Cardiac fibroblast (primary cell): Measurements from ENCODE around the gene ARRDC3.

Experiments used
- DNase-seq, 2 donors: peaks; one replicate each; pipeline versions ENCODE4 v3.0.0 to v3.0.0-alpha.2; 2010; ENCODE audit warnings: low read depth in 2 of 2
- H3K4me3 ChIP-seq, 2 donors: replicated peaks in 1 of 2; 1 replicate in 1 of 2; 2 replicates in 1 of 2; pipeline ENCODE4 v1.5.1; 2011; ENCODE audit warnings: low read depth in 2 of 2, low read length in 2 of 2, mild to moderate bottlenecking in 2 of 2, moderate library complexity in 1 of 2
- TF ChIP-seq, protein P1 (sequence below): IDR thresholded peaks from one replicate; pipeline ENCODE4 v1.5.1; 2011; ENCODE audit warnings: low read depth, mild to moderate bottlenecking, low read length, inconsistent platforms

Gene ARRDC3

GRCh38 chr5:91369480-91369879 is 13.6 kb downstream of the ARRDC3 start:
- DNase-seq: peak in 1 of 2 donors; percentile 12
- no peak overlapping the region for H3K4me3 ChIP-seq
- TF ChIP-seq, protein P1, sequence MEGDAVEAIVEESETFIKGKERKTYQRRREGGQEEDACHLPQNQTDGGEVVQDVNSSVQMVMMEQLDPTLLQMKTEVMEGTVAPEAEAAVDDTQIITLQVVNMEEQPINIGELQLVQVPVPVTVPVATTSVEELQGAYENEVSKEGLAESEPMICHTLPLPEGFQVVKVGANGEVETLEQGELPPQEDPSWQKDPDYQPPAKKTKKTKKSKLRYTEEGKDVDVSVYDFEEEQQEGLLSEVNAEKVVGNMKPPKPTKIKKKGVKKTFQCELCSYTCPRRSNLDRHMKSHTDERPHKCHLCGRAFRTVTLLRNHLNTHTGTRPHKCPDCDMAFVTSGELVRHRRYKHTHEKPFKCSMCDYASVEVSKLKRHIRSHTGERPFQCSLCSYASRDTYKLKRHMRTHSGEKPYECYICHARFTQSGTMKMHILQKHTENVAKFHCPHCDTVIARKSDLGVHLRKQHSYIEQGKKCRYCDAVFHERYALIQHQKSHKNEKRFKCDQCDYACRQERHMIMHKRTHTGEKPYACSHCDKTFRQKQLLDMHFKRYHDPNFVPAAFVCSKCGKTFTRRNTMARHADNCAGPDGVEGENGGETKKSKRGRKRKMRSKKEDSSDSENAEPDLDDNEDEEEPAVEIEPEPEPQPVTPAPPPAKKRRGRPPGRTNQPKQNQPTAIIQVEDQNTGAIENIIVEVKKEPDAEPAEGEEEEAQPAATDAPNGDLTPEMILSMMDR: no peak

DNA sequence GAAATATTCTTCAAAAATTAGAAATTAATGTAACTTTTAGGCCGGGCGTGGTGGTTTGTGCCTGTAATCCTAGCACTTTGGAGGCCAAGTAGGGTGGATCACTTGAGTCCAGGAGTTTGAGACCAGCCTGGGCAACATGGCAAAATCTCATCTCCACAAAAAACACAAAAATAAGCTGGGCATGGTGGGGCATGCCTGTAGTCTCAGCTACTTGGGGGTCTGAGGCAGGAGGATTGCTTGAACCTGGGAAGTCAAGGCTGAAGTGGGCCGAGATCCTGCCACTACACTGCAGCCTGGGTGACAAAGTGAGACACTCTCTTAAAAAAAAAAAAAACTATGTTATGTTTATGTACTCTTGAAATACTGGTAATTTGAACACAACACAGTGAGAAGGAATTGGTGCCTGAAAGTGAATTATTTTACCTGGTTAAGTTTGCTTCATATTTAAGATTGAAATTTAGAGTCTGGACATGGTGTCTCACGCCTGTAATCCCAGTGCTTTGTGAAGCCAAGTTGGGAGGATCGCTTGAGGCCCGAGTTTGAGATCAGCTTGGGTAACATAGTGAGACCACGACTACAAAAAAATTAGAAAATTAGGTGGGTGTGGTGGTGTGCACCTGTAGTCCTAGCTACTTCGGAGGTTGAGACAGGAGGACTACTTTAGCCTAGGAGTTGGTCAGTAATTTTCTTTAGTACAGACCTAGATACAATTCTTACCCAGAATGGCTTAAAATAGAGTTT is 15.0 kb downstream of the ARRDC3 start:
- TF ChIP-seq, protein P1: no peak
- H3K4me3 ChIP-seq: no peak overlapping the region
- DNase-seq: peak in 1 of 2 donors; percentile 5

DNA sequence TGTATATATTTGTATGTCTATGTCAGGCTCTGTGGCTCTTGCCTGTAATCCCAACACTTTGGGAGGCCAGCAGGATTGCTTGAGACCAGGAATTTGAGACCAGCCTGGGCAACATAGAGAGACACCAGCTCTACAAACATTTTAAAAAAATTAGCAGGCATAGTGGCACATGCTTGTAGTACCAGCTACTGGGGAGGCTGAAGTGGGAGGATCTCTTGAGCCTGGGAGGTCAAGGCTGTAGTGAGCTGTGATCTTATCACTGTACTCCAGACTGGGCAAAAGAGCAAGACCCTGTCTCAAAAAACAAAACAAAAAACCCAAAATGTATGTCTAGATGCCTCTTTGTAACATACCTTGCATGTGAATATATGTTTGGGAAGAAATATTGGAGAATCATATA is 15.8 kb downstream of the ARRDC3 start:
- no peak overlapping the region for H3K4me3 ChIP-seq
- DNase-seq: peak in 1 of 2 donors; percentile 22
- TF ChIP-seq, protein P1: no peak

- TF ChIP-seq, protein P1: no peak
- no peak overlapping the region for H3K4me3 ChIP-seq
- peak in 1 of 2 donors; percentile 29 for DNase-seq
Observed at GRCh38 chr5:91366551-91366950, 16.6 kb downstream of the ARRDC3 start.

DNA sequence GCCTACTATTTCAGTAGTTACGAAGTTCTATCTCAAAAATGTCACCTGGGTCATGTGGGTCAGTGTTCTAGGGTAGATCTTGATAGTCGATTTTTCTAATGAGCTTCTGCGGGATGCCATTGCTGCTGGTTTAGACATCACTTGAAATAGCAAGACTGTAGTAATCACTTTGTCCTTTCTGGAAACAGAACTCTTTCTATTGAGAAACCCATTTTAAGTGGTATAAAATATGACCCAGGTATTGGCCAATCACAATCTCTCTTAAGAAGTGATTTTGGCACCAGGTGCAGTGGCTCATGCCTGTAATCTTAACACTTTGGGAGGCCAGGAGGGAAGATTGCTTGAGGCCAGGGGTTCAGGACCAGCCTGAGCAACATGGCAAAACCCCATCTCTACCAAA is 17.6 kb downstream of the ARRDC3 start:
- no peak overlapping the region for H3K4me3 ChIP-seq
- TF ChIP-seq, protein P1: no peak
- DNase-seq: peak in 1 of 2 donors; percentile 21

DNA sequence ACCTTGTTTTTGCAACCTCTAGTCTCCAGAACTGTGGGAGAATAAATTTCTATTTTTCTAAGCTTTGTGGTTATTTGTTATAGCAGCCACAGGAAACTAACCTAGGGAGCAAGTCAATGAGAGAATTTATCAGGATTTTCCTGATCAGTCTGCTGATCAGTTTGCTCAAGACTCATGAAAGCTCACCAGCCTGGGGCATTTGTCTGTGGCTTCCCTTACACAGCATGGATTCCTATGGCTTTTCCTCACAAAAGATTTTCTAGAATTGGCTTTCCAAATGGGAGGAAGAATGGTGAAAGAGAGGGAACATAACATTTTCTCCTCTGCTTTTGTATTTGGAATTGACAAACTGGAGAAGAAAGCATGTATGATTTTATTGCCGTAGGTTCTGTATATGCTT is 20.2 kb downstream of the ARRDC3 start:
- DNase-seq: no peak
- H3K4me3 ChIP-seq: no peak overlapping the region
- TF ChIP-seq, protein P1: no peak

- H3K4me3 ChIP-seq: no peak overlapping the region
- no peak for DNase-seq
- TF ChIP-seq, protein P1: no peak
Observed at GRCh38 chr5:91361790-91362189, 21.3 kb downstream of the ARRDC3 start.
